T47D (cell line): ENCODE data around the gene ZNF564.
"Not testable (repeated sequence)": the region's sequence is repeated elsewhere in the genome, so short reads cannot be mapped to it uniquely, and the experiment has no call there.

ENCODE experiments used
- DNase-seq, 2 experiments: peaks; one replicate each; pipeline versions ENCODE4 v3.0.0 to v3.0.0-alpha.2; 2011 to 2012; ENCODE audit warnings: low read depth in 1 of 2, low spot score in 1 of 2
- JUND ChIP-seq: IDR thresholded peaks from 2 replicates; pipeline ENCODE4 v1.6.1; 2012; ENCODE audit warnings: low read depth
- in situ Hi-C: cut with HindIII; loops from 2 replicates; pipeline ENCODE4 v1.10.0; 2016; ENCODE audit warnings: low sequenced_read_pairs, low pct_unique_long_range_greater_than_20kb

ZNF564 gene

DNA sequence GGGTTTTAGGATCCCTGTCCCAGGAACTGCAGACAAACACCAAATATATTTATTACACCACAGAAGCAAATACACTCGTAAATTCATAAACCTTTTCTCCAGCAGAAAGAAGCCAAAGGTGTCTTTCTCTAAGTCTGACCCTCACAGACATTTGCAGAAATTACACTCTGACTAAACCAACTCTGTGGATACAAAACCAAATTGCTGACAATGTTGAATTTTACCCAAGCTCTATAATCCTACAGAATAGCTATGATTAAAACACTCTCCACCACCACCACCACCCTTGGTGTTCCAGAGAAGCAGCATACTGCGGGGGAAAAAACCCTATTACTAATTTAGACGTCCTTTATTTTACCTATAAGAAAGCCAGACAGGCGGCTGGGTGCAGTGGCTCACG lies 5.2 kb downstream of the ZNF564 start:
- in situ Hi-C loops = no loop called here
- TF ChIP-seq JUND = no peak
- DNase-seq = no peak

DNA sequence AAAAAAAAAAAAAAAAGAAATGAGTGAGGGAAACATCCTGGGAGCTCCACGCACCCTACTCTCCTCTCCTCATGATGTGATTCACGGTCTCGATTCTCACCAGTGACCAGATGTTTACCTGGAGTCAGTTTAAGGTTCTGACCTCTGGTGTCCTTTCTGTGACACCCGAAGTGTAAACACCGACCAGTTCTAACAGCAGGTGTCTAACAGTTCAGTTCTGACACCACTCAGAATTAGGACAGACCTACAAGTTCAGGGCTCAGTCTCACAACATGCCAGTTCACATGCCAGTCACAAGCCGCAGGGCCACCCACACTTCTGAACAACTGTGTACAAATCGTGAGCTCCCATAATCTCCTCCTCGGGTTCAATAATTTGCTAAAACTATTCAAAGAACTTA lies 6.0 kb downstream of the ZNF564 start:
- DNase-seq = peak in 1 of 2 experiments; percentile 41
- in situ Hi-C loops = no loop called here
- TF ChIP-seq JUND = no peak

DNA sequence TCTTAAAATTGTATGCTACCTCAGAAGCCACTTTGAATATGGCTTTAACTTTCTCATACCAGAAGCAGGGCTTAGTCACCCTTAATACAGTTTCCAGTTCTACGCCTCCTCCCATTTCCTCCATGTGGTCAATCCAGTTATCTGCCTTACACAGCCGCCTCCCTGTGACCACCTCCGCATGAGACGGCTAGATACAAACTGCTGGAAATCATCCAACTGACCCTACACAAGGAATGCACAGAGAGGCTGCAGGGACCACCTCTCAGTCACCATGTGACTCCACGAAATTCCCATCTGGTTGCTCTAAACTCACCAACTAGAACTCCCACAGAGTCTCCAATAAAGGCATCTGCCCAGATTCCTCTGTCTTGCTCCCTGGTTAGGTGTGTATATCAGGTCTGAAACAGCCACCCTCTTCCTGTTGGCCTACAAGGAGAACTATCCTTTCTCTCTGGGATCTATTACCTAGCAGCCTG lies 6.8 kb downstream of the ZNF564 start:
- in situ Hi-C loops = no loop called here
- no peak for TF ChIP-seq JUND
- no peak for DNase-seq

DNA sequence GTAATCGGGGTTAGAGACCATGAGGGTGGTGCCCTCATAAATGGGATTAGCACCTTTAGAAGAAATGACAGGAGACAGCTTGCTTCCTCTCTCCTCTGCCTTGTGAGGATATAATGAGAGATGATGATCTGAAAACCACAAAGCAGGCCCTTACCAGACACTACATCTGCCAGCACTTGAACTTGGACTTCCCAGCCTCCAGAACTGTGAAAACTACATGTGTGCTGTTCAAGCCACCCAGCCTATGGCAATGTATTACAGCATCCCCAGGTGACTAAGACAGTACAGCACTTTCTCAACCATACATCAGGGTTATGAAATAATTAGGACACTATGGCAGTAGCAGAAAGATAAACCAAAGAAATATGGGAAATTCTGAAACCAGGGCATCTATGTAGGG lies 7.4 kb downstream of the ZNF564 start:
- no peak for DNase-seq
- in situ Hi-C loops = no loop called here
- TF ChIP-seq JUND = no peak

DNA sequence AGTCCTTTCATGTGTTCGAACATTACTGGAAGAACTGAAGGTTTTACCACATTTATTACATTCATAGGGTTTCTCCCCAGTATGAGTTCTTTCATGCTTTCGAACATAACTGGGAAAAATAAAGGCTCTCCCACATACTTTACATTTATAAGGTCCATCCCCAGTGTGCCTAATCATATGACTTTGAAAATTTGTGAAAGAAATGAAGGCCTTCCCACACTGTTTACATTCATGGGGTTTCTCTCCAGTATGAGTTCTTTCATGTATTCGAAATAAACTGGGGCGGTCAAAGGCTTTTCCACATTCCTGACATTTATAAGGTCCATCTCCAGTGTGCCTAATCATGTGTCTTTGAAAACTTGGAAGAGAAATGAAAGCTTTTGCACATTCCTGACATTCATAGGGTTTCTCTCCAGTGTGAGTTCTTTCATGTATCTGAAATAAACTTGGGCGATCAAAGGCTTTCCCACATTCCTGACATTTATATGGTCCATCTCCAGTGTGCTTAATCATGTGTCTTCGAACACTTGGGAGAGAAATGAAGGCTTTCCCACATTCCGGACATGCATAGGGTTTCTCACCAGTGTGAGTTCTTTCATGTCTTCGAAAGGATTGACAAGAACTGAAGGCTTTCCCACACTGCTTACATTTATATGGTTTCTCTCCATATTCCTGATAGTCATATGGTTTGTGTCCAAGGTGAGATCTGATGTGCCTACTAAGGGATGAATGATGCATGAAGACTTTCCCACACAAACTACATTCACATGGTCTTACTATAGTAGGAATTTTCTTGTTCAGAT lies 24.0 kb downstream of the ZNF564 start:
- in situ Hi-C loops = no loop called here
- no peak for TF ChIP-seq JUND
- DNase-seq = peak in 1 of 2 experiments; percentile 37

DNA sequence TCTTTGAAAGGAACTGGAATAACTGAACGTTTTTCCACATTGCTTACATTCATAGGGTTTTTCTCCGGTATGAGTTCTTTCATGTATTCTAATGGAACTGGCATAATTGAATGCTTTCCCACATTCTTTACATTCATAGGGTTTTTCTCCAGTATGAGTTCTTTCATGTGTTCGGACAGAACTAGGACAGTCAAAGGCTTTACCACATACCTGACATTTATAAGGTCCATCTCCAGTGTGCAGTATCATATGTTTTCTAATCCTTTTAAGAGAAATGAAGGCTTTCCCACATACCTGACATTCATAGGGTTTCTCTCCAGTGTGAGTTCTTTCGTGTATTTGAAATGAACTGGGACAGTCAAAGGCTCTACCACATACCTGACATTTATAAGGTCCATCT lies 24.7 kb downstream of the ZNF564 start:
- DNase-seq = no peak
- in situ Hi-C loops = no loop called here
- no peak for TF ChIP-seq JUND

DNA sequence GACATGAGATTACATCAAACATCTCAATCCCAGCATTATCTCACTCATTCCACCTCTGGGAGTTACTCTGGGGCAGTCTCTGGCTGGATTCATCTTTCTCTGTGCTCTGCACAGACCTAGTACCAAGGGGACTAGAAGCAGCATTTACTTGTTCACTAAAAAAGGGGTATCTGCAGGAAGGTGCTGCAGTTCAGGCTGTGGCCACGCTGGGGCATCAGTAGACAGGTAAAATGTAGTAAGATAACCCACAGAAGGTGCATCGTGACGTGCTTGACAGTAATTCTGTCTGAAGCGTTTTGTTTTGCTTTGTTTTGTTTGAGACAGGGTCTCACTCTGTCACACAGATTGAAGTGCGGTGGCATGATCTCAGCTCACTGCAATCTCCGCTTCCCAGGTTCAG lies 29.3 kb downstream of the ZNF564 start:
- no peak for TF ChIP-seq JUND
- in situ Hi-C loops = no loop called here
- DNase-seq = no peak

DNA sequence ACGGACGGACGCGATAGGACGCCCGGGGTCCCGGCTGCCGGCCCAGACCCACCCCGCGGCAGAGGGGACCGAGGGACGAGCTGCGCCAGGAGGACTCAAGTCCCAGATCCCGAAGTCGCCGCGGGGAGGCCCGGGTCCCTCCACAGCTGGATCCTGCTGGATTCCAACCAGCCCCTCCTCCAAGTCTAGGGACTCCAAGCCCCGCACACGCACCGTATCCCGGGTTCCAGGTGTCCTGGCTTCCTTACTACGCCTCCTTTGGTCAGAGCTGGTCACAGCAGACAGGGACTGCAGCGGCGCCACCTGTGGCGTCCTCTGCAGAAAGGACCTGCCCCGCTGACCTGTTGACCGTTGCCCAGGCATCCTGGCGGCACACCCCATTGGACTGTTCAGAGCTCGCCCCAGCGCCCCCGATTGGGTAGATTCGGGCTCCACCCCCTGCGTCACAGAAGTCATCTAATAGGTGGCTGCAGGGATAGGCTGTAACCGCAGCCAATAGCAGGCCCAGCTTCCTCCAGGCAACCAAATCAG lies 37.7 kb downstream of the ZNF564 start:
- TF ChIP-seq JUND = no peak
- DNase-seq = no peak
- in situ Hi-C loops = no loop called here

DNA sequence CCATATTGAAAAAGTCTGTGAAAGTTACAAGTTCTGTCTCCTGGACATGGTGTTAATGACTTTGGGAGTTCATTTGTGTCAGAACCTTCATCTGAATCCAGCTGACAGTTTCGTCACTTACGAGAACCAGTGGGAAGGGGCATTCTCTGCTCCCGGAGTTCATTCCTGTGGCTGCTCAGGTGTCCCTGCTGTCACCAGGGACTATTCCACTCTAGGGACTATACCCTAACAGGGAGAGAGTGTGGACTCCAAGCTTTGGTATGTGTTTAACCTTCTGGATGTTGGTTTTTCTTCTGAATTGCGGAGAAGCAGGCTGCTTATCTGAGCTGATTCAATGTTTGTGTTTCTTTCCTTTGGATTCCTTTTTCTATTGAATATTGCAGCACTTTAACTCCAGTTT lies 54.2 kb downstream of the ZNF564 start:
- TF ChIP-seq JUND = no peak
- no peak for DNase-seq
- in situ Hi-C loops = no loop called here

DNA sequence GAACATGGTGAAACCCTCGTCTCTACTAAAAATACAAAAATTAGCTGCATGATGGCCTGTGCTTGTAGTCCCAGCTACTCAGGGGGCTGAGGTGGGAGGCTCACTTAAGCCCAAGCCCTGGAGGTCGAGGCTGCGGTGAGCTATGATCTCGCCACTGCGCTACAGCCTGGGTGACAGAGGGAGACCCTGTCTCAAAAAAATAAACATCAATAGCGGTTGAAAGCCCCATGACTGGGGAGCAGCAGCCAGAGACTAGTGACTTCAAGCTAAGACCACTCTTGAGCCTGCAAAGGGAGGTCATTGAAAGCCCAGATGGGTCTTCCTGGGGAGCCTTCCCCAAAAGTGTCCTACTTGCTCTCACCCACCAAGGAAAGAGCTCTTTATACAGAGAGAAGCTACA lies 54.8 kb downstream of the ZNF564 start:
- no peak for TF ChIP-seq JUND
- DNase-seq = no peak
- in situ Hi-C loops = no loop called here

DNA sequence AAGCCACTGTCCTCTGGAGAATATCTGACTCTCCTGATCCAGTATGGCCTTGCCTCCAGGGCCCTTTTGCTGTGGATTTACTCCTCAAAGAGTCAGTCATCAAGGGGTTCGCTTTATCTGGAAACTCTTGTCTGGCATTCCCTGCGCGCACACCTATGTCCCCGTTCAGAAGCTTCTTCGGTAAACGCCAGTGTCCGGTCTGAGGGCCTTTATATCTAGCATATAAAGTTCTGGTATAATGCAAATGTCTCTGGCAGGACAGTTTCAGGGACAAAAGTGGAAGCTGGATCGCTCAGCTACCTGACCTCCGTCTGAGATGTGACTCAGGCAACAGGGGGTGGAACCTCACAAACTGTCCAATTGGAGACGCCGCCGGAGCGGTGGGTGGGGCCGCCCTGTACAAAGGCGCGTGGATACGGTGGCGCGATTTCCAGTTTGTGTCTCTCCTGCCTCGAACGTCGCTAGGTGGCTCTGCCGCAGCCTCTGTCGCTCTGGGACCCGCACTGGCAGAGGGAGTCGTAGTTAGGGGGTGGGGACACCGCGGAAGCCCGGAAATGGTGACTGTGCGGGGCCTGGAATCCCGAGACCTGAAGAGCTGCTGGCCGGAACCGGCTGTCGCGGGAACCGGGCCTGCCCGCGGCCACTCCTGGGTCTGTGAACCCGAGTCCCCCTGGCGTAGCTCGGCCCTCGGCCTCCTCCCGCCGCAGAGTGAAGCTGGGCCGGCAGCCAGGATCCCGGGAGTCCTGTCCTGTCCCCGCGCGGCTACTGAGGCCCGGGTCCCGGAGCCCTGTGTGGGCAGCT lies 56.1 kb downstream of the ZNF564 start:
- in situ Hi-C loops = no loop called here
- peak; percentile 69 to 96 for DNase-seq
- no peak for TF ChIP-seq JUND

DNA sequence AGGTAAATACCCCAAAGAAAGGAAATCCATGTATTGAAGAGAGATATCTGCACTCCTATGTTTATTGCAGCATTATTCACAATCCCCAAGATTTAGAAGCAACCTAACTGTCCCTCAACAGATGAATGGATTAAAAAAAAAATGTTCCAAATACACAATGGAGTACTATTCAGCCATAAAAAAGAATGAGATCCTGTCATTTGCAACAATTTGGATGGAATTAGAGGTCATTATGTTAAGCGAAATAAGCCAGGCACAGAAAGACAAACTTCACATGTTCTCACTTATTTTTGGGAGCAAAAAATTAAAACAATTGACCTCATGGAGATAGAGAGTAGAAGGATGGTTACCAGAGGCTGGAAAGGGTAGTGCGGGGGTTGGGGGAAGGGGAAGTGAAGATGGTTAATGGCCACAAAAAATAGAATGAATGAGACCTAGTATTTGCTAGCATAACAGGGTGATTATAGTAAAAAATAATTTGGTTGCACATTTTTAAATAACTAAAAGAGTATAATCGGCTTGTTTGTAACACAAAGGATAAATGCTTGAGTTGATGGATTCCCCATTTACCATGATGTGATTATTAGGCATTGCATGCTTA lies 56.9 kb downstream of the ZNF564 start:
- in situ Hi-C loops = no loop called here
- TF ChIP-seq JUND = no peak
- DNase-seq = no peak

DNA sequence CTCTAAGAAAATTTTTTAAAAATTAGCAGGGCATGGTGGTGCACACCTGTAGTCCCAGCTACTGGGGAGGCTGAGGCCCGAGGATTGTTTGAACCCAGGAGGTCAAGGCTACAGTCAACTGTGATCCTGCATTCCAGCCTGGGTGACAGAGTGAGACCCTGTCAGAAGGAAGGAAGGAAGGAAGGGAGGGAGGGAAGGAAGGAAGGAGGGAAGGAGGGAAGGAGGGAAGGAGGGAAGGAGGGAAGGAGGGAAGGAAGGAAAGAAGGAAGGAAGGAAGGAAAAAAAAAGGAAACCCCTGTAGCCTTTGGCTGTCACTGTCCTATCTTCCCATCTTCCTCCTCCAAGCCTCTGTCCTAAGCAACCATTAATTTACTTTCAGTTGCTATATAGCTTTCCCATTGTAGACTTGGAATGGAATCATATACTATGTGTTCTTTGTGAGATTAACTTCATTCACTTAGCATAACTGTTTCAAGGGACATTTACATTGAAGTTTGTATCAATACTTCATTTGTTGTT lies 65.0 kb downstream of the ZNF564 start:
- in situ Hi-C loops, DNase-seq: not testable (repeated sequence)
